ENCODE data around the gene HMX3. TPM values are rescaled to one million over a fixed set of nuclear protein-coding genes. Genes with fewer than 3 reads are reported as not detected.
"Not testable (repeated sequence)": the region's sequence is repeated elsewhere in the genome, so short reads cannot be mapped to it uniquely, and the experiment has no call there.

HMX3 gene
- total RNA-seq, 2 donors from 2014 or later: 1.2 to 2.0 TPM

- H3K4me1 Mint-ChIP-seq (ENCODE audit: low read depth): peaks cover 63% of the 10 kb centered on the region
- ATAC-seq (replicated peaks in 1 of 2): peak; percentile 33 to 53
- H3K36me3 Mint-ChIP-seq (ENCODE audit: insufficient read depth in 2 of 2): peaks cover 18 to 46% of the 10 kb centered on the region in 2 donors
- peak; percentile 56 to 71 for DNase-seq
- H3K27ac Mint-ChIP-seq: peak overlapping the region; percentile 99
- no peaks in the 10 kb centered on the region for H3K27me3 Mint-ChIP-seq (ENCODE audit: low read depth)
- H3K4me3 Mint-ChIP-seq: peak overlapping the region; percentile 80 to 97
- no peaks in the 10 kb centered on the region for H3K9me3 Mint-ChIP-seq
These were observed 19.1 kb downstream of the HMX3 start for GRCh38 chr10:123154711-123155505.

- peaks cover 70% of the 10 kb centered on the region for H3K4me1 Mint-ChIP-seq (ENCODE audit: low read depth)
- DNase-seq (no peak), ATAC-seq (replicated peaks in 1 of 2) (no peak)
- peak overlapping the region; percentile 38 for H3K27ac Mint-ChIP-seq
- H3K36me3 Mint-ChIP-seq (ENCODE audit: insufficient read depth in 2 of 2): peaks cover 18 to 51% of the 10 kb centered on the region in 2 donors
- H3K9me3 Mint-ChIP-seq: no peaks in the 10 kb centered on the region
- H3K4me3 Mint-ChIP-seq: peak overlapping the region; percentile 80 to 97
- no peaks in the 10 kb centered on the region for H3K27me3 Mint-ChIP-seq (ENCODE audit: low read depth)
These were observed 20.3 kb downstream of the HMX3 start for GRCh38 chr10:123156078-123156477.

- ATAC-seq (replicated peaks in 1 of 2) (no peak), DNase-seq (no peak)
- no peaks in the 10 kb centered on the region for H3K9me3 Mint-ChIP-seq
- H3K27me3 Mint-ChIP-seq (ENCODE audit: low read depth): no peaks in the 10 kb centered on the region
- H3K4me3 Mint-ChIP-seq: peak overlapping the region; percentile 80 to 97
- H3K27ac Mint-ChIP-seq: peak overlapping the region; percentile 81
- peaks cover 77% of the 10 kb centered on the region for H3K4me1 Mint-ChIP-seq (ENCODE audit: low read depth)
- H3K36me3 Mint-ChIP-seq (ENCODE audit: insufficient read depth in 2 of 2): peaks cover 21 to 57% of the 10 kb centered on the region in 2 donors
These were observed 21.4 kb downstream of the HMX3 start for GRCh38 chr10:123157210-123157609.

- H3K4me3 Mint-ChIP-seq: peak overlapping the region; percentile 80 to 97
- no peak for ATAC-seq (replicated peaks in 1 of 2)
- peaks cover 76% of the 10 kb centered on the region for H3K4me1 Mint-ChIP-seq (ENCODE audit: low read depth)
These were observed 22.9 kb downstream of the HMX3 start for GRCh38 chr10:123158682-123159081.

GRCh38 chr10:123160311-123160980, 24.7 kb downstream of the HMX3 start:
- no peaks in the 10 kb centered on the region for H3K27me3 Mint-ChIP-seq (ENCODE audit: low read depth)
- H3K36me3 Mint-ChIP-seq (ENCODE audit: insufficient read depth in 2 of 2): peaks cover 17 to 63% of the 10 kb centered on the region in 2 donors
- peaks cover 70% of the 10 kb centered on the region for H3K4me1 Mint-ChIP-seq (ENCODE audit: low read depth)
- DNase-seq (peak in 1 of 2 donors; percentile 11), ATAC-seq (replicated peaks in 1 of 2) (peak; percentile 82 to 83)
- H3K9me3 Mint-ChIP-seq: no peaks in the 10 kb centered on the region
- peak overlapping the region; percentile 91 for H3K27ac Mint-ChIP-seq
- peak overlapping the region; percentile 68 to 80 for H3K4me3 Mint-ChIP-seq

More at GRCh38 chr10:123158682-123159081, 22.9 kb downstream of the HMX3 start:
- peaks cover 22 to 66% of the 10 kb centered on the region in 2 donors for H3K36me3 Mint-ChIP-seq (ENCODE audit: insufficient read depth in 2 of 2)
- no peak for DNase-seq
- H3K9me3 Mint-ChIP-seq: no peaks in the 10 kb centered on the region
- H3K27me3 Mint-ChIP-seq (ENCODE audit: low read depth): no peaks in the 10 kb centered on the region
- H3K27ac Mint-ChIP-seq: peak overlapping the region; percentile 77

- Mint-ChIP-seq H3K4me3 (no peak overlapping the region), H3K27ac (no peak overlapping the region), H3K36me3 (ENCODE audit: insufficient read depth in 2 of 2) (peaks cover 9 to 40% of the 10 kb centered on the region in 2 donors), H3K27me3 (ENCODE audit: low read depth) (no peaks in the 10 kb centered on the region), H3K9me3 (no peaks in the 10 kb centered on the region), H3K4me1 (ENCODE audit: low read depth) (peaks cover 31% of the 10 kb centered on the region)
- DNase-seq (no peak), ATAC-seq (replicated peaks in 1 of 2) (no peak)
These were observed 28.5 kb downstream of the HMX3 start for GRCh38 chr10:123164319-123164718.

GRCh38 chr10:123165445-123166072, 29.8 kb downstream of the HMX3 start:
- Mint-ChIP-seq H3K9me3 (no peaks in the 10 kb centered on the region), H3K27ac (no peak overlapping the region), H3K4me1 (ENCODE audit: low read depth) (peaks cover 19% of the 10 kb centered on the region), H3K4me3 (no peak overlapping the region), H3K27me3 (ENCODE audit: low read depth) (no peaks in the 10 kb centered on the region), H3K36me3 (ENCODE audit: insufficient read depth in 2 of 2) (peaks cover 10 to 42% of the 10 kb centered on the region in 2 donors)
- ATAC-seq (replicated peaks in 1 of 2) (peak in 1 of 2 donors; percentile 20), DNase-seq (no peak)

GRCh38 chr10:123166618-123167017, 30.8 kb downstream of the HMX3 start:
- Mint-ChIP-seq H3K4me1 (ENCODE audit: low read depth) (peaks cover 10% of the 10 kb centered on the region), H3K27me3 (ENCODE audit: low read depth) (no peaks in the 10 kb centered on the region), H3K4me3 (no peak overlapping the region), H3K27ac (no peak overlapping the region), H3K36me3 (ENCODE audit: insufficient read depth in 2 of 2) (peaks cover 9 to 40% of the 10 kb centered on the region in 2 donors), H3K9me3 (no peaks in the 10 kb centered on the region)
- DNase-seq (no peak), ATAC-seq (replicated peaks in 1 of 2) (no peak)

- Mint-ChIP-seq H3K4me1 (ENCODE audit: low read depth) (no peaks in the 10 kb centered on the region), H3K4me3 (no peak overlapping the region), H3K36me3 (ENCODE audit: insufficient read depth in 2 of 2) (peaks cover 13 to 29% of the 10 kb centered on the region in 2 donors), H3K9me3 (no peaks in the 10 kb centered on the region), H3K27ac (no peak overlapping the region), H3K27me3 (ENCODE audit: low read depth) (no peaks in the 10 kb centered on the region)
- no peak for DNase-seq
- no peak for ATAC-seq (replicated peaks in 1 of 2)
These were observed 35.2 kb downstream of the HMX3 start for GRCh38 chr10:123170961-123171360.

- not testable (repeated sequence) for ATAC-seq (replicated peaks in 1 of 2); H3K4me1 Mint-ChIP-seq (ENCODE audit: low read depth)
These were observed 35.8 kb downstream of the HMX3 start for GRCh38 chr10:123171616-123172015.

GRCh38 chr10:123175389-123176387, 39.9 kb downstream of the HMX3 start:
- H3K4me1 Mint-ChIP-seq (ENCODE audit: low read depth): no peaks in the 10 kb centered on the region
- no peak for ATAC-seq (replicated peaks in 1 of 2)
- no peak overlapping the region for H3K27ac Mint-ChIP-seq
- peaks cover 0 to 2% of the 10 kb centered on the region in 2 donors for H3K9me3 Mint-ChIP-seq
- H3K4me3 Mint-ChIP-seq: no peak overlapping the region
- peaks cover 17 to 30% of the 10 kb centered on the region in 2 donors for H3K36me3 Mint-ChIP-seq (ENCODE audit: insufficient read depth in 2 of 2)
- DNase-seq: no peak
- H3K27me3 Mint-ChIP-seq (ENCODE audit: low read depth): no peaks in the 10 kb centered on the region

More at GRCh38 chr10:123171616-123172015, 35.8 kb downstream of the HMX3 start:
- not testable (repeated sequence) for DNase-seq; H3K27me3 Mint-ChIP-seq (ENCODE audit: low read depth); H3K9me3 Mint-ChIP-seq; H3K4me3 Mint-ChIP-seq; H3K27ac Mint-ChIP-seq
- peaks cover 14 to 32% of the 10 kb centered on the region in 2 donors for H3K36me3 Mint-ChIP-seq (ENCODE audit: insufficient read depth in 2 of 2)

- H3K27me3 Mint-ChIP-seq (ENCODE audit: low read depth); H3K4me3 Mint-ChIP-seq; H3K4me1 Mint-ChIP-seq (ENCODE audit: low read depth); H3K9me3 Mint-ChIP-seq; DNase-seq; H3K27ac Mint-ChIP-seq; ATAC-seq (replicated peaks in 1 of 2): not testable (repeated sequence)
- H3K36me3 Mint-ChIP-seq (ENCODE audit: insufficient read depth in 2 of 2): peaks cover 19 to 35% of the 10 kb centered on the region in 2 donors
These were observed 42.6 kb downstream of the HMX3 start for GRCh38 chr10:123178390-123178789.
